H7 (cell line): ENCODE data around the gene NES. TPM values are rescaled to one million over a fixed set of nuclear protein-coding genes. Genes with fewer than 3 reads are reported as not detected.

Source experiments
- DNase-seq: peaks from one replicate; pipeline ENCODE4 v3.0.0; 2012
- H3K27me3 ChIP-seq: 2 replicates; pipeline ENCODE4 v1.6.0; 2011; ENCODE audit warnings: mild to moderate bottlenecking, low read length; ENCODE audit not compliant: control insufficient read depth, insufficient read depth
- H3K36me3 ChIP-seq: replicated peaks from 2 replicates; pipeline ENCODE4 v1.5.1; 2011; ENCODE audit warnings: low read length; ENCODE audit not compliant: control insufficient read depth, insufficient read depth
- H3K4me3 ChIP-seq: 2 replicates; pipeline ENCODE4 v1.5.1; 2011; ENCODE audit warnings: low read depth, mild to moderate bottlenecking, control low read depth, low read length, moderate library complexity; ENCODE audit not compliant: insufficient read depth
- total RNA-seq: library from RNA; depleted of rRNA; stranded (reverse); fragments of >200 nt; shearing (Covaris generic); gene quantifications from 2 replicates; pipeline ENCODE4 v1.2.3, GENCODE V29; 2014

Gene NES
- total RNA-seq, 1 experiment from 2014 or later, result 231 TPM

DNA sequence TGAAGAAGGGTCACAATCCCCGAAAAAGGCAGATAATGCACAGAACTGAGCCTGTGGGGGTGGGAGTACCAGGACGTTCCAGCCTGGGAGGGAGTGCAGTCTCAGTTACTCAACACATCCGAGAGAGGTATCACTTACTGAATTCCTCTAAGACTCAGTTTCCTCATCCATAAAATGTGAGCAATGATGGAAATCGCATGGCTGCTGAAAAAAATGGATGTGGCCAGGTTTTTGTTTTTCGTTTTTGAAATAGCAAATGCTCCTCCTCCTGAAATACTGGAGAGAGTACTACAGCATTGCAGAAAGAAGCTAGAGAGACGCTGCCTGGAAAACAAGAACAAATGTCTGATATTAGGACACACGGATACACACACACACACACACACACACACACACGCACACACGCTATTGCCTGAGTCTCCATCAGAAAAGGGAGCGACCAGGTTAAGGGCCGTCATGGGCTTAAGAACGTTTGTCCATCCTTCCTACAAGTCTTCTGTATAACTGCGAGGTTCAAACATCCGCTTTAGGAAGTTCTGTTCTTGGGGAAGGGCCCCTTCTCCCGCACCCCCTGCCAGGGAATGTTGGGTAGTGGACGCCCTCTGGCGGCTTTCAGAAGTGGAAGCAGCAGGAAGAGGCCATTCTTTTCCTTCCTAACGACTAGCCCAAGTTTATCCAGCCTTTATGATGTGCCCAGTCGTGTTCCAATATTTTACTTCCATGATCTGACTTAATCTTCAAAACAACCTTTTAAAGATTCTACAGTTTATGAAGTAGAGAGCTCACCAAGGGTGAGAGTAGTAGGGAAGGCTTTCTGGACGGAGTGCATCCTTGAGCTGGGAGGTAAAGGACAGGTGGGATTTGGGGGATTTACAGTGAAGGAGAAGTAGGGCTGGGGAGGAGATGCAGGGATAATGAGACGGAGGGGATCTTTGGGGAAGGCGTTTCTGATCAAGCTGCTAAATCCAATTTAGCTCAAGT, 699 bp upstream of the NES start:
- H3K36me3 ChIP-seq, result peaks cover 13% of the 10 kb centered on the region
- H3K4me3 ChIP-seq, result peak overlapping the region; percentile 94
- peak; percentile 88 for DNase-seq
- no peaks in the 10 kb centered on the region; the same call in 1 of the 2 replicates for H3K27me3 ChIP-seq

DNA sequence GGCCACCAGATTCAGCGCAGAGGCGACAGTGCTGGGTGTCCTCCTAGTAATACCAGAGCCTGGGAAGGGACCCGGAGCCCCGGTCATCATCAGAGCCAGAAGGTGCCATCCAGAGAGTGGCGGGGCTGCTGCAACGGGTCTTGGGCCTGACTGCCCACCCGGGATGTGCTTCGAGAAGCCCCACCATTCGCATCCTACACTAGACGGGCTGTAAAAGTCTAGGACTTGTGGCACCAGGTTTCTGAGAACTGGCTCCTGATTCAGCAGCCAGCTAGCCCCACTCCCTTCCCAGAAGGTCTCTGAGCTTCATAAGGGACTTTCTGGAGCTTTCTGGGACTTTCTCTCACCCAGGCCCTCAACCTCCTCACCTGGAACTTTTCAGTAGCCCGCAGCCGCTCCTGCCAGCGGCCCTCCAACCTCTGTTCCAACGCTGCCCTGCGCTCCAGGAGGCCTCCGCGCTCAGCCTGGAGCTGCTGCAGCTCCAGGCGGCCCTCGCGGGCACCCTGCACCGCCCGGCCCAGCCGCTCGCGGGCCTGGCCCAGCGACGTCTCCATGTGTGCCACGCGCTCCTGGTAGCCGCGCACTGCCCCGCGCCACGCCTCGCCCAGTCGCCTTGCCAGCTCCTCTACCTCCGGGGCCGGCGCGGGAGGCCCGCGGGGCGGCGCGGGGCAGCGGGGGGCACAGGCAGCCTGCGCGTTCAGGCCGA, 940 bp downstream of the NES start:
- peak overlapping the region; percentile 94 for H3K4me3 ChIP-seq
- H3K27me3 ChIP-seq, result no peaks in the 10 kb centered on the region; the same call in 1 of the 2 replicates
- no peak for DNase-seq
- peaks cover 24% of the 10 kb centered on the region for H3K36me3 ChIP-seq

DNA sequence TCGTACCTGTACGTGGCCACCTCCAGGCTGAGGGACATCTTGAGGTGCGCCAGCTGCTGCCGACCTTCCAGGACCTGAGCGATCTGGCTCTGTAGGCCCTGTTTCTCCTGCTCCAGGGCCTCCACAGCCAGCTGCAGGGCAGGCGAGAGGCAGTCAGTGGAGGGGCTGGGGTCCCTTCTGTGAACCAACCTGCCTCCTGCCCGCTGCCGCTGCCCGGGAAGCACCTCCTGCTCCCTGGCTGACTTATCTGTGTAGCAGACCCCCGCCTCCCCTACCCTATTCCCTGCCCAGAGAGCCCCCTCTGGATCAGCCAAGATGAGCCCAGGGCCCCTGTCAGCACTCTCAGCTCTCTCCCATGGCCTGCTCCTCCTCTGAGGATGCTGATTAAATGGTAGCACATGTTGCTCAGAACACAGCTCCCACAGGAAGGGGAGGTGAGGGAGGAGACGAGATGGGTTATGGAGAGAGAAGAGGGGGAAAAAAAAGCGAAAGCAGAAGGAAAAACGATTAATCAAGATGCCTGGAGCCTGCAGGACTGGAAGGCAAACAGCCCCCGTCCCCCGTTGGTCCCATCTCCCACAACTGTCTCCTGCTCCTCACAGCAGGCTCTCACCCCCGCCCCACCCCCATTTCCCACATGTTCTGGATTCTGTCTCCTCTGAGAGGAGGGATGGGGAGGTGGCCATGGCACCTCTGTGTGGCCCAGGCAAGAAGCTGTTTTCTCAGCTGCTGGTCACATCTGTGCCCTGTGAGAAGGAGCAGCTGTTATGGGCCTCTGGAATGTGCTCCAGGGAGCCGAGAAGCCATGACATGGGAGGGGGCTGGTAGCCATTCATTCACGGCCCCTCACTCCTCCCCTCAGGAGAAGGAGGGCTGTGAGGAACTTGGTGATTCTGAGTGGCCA, 1.7 kb downstream of the NES start:
- peak; percentile 74 for DNase-seq

DNA sequence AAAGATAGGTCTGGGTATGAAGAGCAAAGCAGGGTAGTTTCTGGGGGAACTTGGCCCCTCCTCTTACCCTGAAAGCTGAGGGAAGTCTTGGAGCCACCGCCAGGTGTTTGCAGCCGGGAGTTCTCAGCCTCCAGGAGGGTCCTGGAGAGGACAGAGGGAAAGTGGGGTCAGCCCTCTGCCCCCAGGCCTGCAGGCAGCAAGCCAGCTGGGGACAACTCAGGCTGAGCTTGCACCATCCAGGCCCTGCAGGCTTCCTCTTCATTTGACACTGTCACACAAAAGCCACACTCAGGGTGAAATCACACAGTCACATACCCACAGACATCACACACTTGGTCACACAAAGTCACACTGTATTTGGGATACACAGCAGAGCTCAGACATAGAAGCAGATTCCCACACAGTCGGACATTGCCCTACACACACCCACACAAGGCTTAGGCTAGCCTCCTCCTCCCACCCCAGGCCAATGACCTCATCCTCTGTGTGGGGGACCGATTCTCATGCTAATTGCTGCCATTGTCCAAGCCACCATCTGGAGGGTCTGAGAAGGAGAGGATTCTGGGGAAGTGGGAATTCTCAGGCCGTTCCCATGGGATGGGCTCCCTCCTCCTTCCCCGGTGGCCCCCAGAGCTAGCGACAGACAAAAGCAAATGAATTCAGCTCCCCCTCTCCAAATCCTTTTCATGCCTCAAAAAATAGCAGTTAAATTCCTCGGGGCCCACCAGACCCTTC, 3.7 kb downstream of the NES start:
- H3K4me3 ChIP-seq, result peak overlapping the region; percentile 7; the same call in 1 of the 2 replicates
- peak; percentile 95 for DNase-seq
- H3K36me3 ChIP-seq, result peaks cover 24% of the 10 kb centered on the region
- H3K27me3 ChIP-seq, result no peaks in the 10 kb centered on the region

More for the DNA sequence above, 1.7 kb downstream of the NES start:
- Histone ChIP-seq H3K27me3 (no peaks in the 10 kb centered on the region; the same call in 1 of the 2 replicates), H3K36me3 (peaks cover 24% of the 10 kb centered on the region), H3K4me3 (peak overlapping the region; percentile 94)

DNA sequence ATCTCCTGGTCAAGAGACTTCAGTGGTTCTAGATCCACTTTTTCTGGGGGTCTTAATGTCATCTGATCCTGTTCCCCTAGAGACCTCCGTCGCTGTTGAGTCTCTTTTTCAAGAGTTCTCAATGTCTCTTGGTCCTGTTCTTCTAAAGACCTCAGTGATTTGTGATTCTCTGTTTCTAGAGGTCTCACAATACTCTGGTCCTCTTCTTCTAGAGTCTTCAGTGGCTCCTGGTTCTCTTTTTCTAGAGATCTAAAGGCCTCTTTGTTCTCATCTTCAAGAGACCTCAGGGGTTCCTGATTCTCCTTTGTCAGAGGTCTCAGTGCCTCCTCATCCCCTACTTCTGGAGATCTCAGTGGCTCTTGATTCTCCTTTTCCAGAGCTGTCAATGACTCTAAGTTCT, 5.4 kb downstream of the NES start:
- Histone ChIP-seq H3K36me3 (peaks cover 24% of the 10 kb centered on the region), H3K4me3 (no peak overlapping the region), H3K27me3 (no peaks in the 10 kb centered on the region)
- DNase-seq, result no peak

DNA sequence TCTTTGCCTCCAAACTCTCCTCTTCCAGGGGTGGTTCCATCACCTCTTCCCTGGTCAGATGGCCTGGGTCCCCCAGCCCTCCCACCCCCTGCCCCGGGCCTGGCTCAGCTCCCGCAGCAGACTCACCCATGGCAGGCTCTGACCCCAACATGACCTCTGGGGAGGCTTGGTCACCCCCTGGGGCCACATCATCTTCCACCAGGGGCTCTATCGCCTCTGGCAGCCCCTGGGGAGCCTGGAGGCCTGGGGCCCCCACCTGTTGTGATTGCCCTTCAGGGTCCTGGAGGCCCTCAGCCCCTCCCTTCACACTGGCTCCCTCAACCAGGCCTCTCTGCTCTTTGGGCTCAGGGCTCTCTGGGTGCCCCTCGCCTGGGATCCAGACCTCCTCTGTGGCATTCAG, 6.4 kb downstream of the NES start:
- no peak overlapping the region for H3K4me3 ChIP-seq
- no peaks in the 10 kb centered on the region for H3K27me3 ChIP-seq
- DNase-seq, result no peak
- peaks cover 24% of the 10 kb centered on the region for H3K36me3 ChIP-seq

DNA sequence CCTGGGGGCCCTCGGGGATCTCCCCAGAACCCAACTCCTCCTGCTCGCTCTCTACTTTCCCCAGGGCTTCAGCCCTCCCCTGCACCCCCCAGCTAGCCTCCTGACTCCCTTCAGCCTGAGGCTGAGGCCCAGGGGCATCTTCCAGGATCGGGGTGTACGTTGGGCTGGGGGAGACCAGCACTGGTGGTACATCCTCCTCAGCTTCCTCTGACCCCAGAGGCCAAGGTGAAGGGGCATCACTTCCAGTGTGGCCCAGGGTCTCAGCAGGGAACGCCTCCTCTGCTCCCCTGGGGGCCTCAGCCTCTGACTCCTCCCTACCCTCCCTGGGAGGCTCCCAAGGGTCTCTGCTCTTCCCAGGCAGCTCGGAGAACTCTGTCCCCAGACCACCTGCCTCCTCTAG, 6.8 kb downstream of the NES start:
- Histone ChIP-seq H3K4me3 (no peak overlapping the region), H3K27me3 (no peaks in the 10 kb centered on the region), H3K36me3 (peaks cover 24% of the 10 kb centered on the region)
- no peak for DNase-seq

DNA sequence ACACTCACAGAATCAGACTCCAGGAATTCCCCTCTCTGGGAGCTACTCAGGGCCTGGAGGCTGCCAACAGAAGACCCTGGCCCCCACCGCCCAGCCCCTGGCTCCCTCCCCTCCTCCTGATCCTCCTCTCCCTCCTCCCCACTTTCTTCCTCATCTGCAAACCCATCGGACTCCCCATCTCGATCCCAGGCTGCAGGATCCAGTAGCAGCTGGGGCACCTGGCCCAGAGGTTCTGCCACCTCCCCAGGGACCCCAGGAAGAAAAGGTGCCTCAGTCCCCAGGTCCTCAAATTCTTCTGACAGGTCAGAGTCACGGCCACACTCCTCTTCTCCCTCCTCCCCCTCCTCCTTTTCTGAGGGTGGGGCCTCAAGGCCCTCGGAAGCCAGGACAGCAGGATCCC, 7.4 kb downstream of the NES start:
- DNase-seq, result no peak

DNA sequence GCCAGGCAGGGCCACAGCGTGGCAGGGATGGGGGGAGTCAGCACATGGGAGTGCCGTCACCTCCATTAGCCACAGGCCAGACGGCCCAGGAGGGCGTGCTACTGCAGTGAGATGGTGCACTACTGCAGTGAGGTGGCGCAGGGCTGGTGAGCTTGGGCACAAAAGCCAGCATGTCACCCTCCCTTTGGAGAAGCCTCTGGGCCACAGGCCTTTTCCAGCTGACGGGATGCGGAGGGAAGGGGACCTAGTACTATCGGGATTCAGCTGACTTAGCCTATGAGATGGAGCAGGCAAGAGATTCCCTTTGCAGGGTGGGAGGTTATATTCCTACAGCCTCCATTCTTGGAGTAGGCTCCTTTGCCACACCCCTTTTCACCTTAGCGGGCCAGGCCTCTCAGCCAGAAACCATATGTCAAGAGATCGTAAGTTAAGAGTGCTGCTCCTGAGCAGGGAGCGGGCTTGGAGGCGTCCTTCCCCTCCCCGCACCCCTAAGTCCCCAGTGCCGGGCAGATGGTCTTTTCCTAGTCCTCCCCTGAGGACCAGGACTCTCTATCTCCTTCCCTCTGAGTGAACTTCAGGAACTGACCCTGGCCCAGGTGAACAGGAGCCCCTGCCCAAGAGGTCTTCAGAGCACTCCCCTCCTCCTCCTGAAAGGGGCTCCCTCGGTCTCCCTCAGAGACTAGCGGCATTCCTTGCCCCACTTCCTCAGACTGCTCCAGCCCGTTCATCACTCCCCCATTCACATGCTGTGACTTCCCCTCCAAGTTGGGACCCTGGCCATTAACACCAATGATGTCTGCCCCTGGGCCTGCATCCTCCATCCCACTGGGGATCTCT, 8.2 kb downstream of the NES start:
- no peaks in the 10 kb centered on the region for H3K27me3 ChIP-seq
- DNase-seq, result peak; percentile 70
- no peak overlapping the region for H3K4me3 ChIP-seq
- peaks cover 17% of the 10 kb centered on the region for H3K36me3 ChIP-seq

More for the DNA sequence above, 7.4 kb downstream of the NES start:
- peaks cover 19% of the 10 kb centered on the region for H3K36me3 ChIP-seq
- no peaks in the 10 kb centered on the region for H3K27me3 ChIP-seq
- H3K4me3 ChIP-seq, result no peak overlapping the region

DNA sequence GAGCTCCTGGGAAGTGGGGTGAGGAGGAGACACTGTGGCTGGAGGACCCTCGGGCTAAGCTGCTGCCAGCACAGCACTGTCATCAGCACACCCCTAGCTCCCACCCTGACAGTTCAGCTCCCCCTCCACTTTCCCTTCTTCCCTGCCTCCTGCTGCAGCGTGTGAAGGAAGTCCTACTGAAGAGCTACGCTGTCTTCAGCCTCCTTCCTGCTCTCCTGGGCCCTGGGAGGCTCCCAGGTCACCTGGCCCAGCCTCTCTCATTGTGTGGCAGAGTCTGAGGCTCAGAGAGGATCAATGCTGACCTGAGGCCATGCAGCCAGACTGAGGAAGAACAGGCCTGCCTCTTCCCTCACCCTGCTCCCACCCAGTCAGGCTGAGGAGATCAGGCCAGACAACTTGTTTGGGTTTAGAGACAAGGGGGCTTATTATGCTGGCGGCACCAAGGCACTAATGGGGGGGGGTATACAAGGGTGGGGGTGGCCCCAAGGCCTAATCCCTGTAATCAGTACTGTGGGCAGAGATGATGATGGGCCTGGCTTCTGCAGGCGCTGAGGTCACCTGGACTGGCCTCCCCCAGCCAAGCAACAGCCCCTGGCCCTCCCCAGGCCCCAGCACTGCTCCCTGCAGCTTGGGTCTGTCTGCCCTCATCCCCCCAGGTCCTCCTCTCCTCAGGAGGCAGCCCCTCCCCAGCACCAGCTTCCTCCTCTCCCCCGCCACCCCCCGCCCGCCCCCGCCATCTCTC, 9.1 kb downstream of the NES start:
- DNase-seq, result peak; percentile 64
- Histone ChIP-seq H3K36me3 (peaks cover 13% of the 10 kb centered on the region), H3K4me3 (no peak overlapping the region), H3K27me3 (no peaks in the 10 kb centered on the region)

DNA sequence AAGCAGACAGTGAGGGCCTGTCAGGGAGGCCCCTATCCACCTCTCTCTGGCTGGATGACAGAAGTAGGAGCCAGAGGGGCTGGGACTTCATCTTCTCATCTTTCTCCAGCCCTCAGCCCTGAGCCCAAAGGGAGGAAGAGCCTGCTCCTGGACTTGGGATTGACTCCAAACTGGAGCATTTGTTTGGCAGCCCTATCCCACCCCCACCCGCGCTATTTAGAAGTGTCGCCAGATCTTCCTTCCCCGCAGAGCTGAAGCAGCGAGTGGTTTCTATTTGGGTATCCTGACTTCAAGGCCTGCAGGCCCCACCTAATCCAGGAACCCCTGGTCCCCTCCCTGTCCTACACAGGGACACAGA, 9.6 kb downstream of the NES start:
- Histone ChIP-seq H3K27me3 (no peaks in the 10 kb centered on the region), H3K36me3 (peaks cover 8% of the 10 kb centered on the region), H3K4me3 (no peak overlapping the region)
- no peak for DNase-seq

DNA sequence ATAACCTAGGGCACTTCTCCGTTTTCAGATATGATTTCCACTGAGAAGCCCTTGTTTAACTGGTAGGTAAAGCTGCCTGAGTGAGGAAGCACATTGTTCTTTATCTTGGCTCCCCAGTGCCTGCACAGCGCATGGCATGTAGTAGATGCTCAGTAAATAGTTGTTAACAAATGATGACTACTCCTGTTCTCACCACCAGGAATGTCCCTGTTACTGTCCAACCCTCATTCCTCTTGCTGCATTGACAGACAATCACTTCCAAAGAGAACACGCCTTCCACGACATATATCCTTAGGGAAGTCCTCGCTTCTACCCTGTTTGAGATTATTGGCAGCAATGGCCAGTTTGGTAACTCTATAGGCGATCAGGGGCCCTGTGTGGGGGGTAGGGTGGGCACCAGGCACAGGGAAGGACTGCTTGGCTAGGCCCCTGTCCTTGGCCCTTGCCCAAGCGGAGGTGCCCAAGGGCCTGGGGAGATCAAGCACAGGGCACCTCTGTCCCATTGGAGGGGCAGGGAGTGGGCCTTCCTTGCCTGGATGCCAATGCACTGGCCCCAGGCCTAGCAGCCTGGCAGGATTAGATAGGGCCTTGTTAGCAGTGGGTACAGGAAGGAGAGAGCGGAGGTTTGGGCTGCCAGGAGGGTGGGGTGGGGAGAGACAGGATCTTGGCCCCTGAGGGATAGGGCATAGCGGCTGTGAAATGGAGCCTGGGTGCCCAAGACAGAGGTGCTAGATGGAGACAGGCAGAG, 10.2 kb downstream of the NES start:
- Histone ChIP-seq H3K27me3 (no peaks in the 10 kb centered on the region), H3K4me3 (no peak overlapping the region), H3K36me3 (peaks cover 3% of the 10 kb centered on the region)
- no peak for DNase-seq
